NCI-H2227 treated with DMSO at 0.1 percent for 48 hours (cell line): ENCODE results near the gene VSTM2B.
"Not testable (repeated sequence)": the region's sequence is repeated elsewhere in the genome, so short reads cannot be mapped to it uniquely, and the experiment has no call there.

Source experiments
- DNase-seq: peaks from one replicate; lab custom pipeline; 2025; lab: John Stamatoyannopoulos, UW

VSTM2B gene

GRCh38 chr19:29525901-29526729, at the start of gene VSTM2B:
Gene VSTM2B, plus strand, starts transcription at chr19:29525994. Its CDS starts 590 bp downstream, at chr19:29526584.
- no peak for DNase-seq

DNA sequence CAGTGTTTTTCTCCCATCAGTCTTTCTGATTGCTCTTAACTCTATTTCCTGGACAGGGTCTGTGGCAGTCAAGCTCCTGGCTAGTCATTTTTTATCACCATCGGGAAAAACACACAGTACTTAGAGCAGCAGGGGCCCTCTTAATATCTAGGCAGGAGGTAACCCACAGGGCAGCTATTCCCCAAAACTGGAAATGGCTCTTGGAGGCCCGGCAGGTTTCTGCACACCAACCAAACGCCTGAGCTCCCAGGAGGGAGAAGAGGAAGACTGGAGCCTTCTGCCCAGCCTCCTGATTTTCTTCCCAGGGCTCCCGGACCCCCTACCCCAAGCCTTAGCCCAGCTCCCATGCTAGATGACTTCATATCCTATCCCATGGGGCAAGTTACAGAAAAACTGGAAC, 49.3 kb upstream of the VSTM2B start:
- DNase-seq = peak; percentile 72

- DNase-seq = no peak
Observed at GRCh38 chr19:29477831-29478577, 47.8 kb upstream of the VSTM2B start.

DNA sequence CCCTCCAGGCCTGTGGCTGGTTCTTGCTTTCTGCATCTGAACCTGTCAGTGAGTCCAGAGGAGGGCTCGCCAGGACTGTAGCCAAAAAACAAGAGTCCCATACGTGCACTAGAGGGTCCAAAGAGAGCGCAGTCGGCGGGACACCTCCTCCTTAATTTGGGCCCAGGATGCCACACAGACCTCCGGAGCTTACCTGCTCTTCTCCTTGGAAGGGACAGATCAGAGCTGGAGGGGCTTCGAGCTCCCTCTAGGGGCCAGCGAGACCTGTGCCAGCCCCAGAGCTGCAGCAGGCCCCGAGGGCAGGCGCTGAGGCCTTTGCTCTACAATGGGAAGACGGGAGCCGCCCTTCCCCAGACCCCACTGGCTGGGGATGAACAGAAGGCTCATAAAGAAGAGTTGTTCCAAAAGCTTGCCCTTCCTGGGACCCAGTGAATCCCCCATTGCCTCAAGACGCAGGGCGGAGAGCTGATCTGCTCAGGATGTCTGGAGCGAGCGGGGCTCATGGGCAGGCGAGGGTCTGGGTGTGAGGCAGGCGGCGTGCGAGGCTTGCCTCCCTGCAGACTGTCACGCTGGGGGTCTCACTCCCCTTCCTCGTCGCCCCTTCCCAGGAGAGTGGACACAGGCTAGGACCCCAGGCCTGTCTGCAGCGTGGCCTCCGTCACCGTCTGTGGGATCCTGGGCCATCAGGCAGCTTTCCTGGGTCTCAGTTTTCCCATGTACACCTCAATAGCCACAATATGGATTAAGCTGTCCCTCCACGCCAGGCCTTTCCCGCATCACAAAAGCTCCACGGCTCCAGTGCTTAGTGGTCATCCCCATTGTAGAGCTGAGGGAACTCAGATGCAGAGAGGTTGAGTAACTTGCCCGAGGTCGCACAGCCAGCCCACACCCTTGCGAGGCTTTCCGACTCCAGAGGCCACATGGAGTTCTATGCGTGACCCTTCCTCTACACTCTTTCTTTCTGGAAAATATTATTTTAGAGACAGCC, 46.9 kb upstream of the VSTM2B start:
- peak; percentile 27 for DNase-seq

GRCh38 chr19:29479941-29480340, 45.9 kb upstream of the VSTM2B start:
- DNase-seq = no peak

DNA sequence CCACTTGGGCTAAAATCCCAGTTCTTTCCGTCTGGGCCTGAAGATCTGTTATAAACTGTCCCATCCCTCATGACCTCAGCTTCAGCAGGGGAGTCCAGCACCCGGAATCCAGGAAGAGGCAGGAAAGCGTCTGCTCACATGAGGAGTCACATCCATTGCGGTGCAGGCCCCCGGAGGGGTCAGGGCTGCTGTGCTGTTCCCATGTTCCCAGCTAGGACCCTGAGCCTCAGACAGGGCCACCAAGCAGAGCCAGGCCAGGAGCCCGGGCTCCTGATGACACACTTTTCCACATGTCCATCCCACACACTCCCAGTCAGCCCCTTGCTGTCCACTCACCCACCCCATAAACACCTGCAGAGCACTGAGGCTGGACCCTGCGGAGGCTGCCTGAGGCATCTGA, 45.3 kb upstream of the VSTM2B start:
- no peak for DNase-seq

DNA sequence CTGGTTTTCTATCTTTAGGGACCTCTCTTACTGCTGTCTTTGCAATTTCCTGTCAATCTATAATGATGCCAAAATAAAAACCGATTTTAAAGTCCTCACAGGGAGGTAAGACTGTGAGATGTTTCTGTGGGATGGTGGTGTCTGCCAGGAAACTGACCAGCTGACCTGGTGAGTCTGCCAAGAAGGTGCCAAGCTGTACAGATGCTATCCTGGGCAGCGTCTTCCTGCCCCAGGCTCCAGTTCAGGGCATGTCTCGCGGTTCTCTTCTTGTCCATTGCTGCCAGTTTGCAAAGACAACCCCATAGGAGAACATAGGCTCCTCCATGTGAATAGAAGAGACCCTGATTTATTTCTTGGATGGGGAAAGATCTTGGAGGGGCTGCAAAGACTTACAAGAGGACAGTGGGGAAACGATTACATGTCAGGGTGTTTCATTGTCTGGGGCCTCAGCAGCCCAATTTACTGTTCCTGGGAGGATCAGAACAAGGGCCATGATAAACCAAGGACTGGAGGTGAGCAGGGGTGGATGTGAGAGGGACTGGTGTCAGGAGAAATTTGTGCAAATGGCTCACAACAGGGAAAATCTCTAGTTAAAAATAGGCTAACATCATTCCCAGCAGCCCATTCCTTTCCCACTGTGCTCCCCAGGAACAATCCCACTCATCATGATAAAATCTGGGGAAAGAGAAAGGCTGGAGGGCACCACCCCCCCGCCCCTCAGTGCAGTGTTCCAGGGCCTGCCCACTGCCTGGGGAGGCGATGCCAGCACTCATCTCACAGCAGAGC, 42.7 kb upstream of the VSTM2B start:
- DNase-seq = no peak

DNA sequence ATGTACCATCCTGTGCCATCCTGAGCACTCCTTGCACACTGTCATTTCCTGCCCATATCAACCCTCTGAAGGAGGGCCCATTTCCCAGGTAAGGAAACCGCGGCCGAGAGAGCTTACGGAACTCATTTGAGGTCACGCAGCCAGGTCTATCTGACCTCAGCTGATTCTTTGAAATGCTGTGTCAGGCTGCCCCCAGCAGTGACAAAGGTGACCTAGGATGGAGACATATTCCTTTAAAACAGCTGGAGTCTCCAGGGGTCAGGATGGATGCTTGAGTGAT, 42.2 kb upstream of the VSTM2B start:
- no peak for DNase-seq

DNA sequence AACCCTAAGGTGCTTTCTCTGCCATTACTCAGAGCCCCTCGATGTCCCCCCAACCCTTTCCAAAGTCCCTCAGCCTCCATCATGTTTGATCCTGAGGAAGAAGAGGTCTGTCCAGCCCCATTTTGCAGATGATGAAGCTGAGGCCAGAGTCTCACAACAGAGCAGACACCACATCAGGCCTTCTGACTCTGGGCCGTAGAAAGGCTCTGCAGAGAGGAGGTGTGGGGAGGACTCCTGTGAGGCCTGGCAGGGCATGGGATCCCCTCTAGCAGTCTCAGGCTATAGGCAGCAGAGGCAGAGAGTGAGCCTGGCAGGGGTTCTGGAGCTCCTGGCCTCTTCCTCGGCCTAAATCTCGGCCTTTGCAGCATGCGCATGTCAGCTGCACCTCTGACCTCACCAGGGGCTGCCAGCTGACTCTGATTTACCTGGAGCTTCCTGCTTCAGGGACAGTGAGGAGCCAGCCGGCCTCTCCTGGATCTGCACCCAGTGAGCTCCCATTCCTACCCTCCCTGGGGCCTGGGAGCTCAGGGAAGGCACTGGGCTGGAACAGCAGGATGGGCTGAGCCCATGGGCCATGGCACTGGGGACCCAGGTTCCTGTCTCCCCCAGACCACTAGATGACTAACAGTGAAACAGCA, 41.7 kb upstream of the VSTM2B start:
- DNase-seq = no peak

- DNase-seq = no peak
Observed at GRCh38 chr19:29484876-29485275, 40.9 kb upstream of the VSTM2B start.

DNA sequence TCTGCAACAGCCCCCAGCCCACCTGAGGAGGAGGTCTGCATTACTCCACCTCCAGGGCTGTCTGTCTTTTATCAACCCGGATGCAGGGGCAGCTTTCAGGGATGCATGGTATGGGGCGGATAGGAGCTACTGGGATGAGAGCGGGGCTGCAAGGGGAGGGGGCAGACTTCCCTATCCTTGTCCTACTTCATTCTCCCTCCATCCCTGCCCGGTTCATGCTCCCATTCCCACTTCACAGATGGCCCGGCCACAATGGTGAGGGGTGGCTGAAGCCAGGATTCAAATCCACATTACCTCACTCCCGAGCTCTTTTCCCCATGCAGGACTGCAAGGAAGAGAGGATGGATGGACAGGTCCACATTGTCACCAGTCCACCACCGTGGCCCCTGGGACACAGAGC, 40.5 kb upstream of the VSTM2B start:
- no peak for DNase-seq

- DNase-seq = not testable (repeated sequence)
Observed at GRCh38 chr19:29486961-29487360, 38.8 kb upstream of the VSTM2B start.

DNA sequence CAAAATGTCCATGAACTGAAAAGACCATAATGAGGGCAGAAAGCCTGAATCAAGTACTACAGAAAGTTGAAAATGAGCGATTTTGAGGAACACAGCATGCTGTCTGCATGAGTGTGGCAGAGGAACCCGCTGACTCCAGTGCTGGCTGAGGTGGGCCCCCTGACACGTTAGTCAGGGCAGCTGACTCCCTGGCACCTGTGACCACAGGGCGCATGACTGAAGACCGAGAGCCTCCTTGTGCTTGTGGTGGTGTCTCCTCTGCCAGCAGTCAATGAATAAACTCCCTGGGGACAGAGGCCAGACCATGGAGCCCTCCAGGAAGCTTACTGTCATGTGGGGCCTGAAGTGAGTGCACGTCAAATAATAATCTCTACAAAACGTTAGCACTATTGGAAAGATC, 38.4 kb upstream of the VSTM2B start:
- no peak for DNase-seq

GRCh38 chr19:29488316-29488715, 37.5 kb upstream of the VSTM2B start:
- no peak for DNase-seq

DNA sequence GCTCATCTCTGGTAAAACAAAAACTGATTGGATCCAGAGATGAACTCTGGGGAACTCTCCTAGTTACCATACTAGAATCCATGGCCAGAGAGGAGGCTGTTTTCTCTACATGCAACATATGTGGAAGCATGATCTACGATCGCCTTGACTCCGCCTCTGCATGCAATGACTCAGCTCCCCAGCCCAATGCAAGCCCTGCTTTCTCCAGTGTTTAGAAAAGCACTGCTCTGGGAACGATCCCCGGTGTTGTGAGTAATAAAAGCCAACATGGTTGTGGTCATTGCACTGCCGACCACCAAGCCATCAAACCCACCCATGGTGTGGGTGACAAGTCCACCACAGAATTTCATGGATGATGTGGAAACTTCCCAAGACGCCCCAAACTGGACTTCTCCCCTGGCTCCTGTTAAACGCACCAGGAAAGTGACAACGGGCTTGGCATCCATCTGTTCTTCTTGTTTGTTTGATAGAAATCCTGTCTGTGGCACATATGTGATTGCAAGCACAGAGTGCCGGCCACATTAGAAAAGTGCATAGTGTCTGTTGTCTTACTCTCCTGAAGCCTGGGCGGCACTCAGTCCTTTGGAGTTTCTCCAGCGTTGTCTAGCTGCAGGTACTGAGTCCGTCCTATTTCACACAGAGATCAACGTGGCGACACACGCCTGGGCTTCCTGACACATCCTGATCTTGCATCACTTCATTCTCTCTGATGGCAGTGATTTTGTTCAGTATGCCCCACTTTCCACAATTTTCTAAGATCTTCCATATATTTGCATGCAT, 36.4 kb upstream of the VSTM2B start:
- no peak for DNase-seq

GRCh38 chr19:29491491-29491890, 34.3 kb upstream of the VSTM2B start:
- no peak for DNase-seq

DNA sequence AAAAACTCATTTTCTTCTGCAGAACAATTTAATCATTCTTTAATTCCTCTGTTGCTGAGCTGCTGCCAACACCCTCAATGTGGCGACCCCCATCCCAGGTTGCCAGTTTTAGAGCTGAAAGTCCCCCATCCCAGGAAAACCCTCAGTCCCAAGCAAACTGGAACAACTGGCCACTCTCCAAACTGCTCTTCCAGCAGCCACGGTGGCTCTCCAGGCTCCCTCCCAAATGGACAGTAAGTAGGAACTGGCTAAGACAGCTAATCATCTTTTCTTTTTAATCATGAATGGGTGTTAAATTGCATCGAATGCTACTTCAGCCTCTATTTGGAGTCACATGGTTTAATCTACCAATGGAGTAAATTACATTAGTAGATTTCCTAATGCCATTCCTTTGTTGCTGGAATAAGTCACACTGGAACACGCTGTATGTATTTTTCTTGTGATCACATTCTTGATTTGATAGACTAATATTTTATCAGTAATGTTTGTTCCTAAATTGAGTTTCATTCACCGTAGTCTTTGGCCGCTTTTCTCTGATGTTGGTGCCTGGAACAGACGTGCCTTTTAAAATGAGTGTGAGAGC, 33.7 kb upstream of the VSTM2B start:
- no peak for DNase-seq

DNA sequence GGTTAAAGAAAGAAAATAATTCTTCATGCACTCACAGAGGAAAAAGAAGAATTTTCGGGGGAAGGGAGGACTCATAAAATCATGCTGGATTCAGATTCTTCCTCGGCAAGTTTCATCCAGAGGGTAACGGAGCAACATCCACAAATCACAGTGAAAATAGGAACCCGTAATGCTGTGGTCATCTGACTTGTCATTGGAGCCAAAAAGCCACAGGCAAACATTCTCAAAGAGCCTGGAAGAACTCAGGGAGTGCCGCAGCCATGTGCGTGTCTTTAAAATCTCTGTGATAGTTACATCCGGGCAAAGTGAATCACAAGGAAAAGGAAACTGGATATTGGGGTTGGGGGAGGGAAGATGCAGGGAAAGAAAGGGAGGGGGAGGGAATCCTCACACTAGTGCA, 33.0 kb upstream of the VSTM2B start:
- no peak for DNase-seq

GRCh38 chr19:29495091-29495490, 30.7 kb upstream of the VSTM2B start:
- DNase-seq = no peak

DNA sequence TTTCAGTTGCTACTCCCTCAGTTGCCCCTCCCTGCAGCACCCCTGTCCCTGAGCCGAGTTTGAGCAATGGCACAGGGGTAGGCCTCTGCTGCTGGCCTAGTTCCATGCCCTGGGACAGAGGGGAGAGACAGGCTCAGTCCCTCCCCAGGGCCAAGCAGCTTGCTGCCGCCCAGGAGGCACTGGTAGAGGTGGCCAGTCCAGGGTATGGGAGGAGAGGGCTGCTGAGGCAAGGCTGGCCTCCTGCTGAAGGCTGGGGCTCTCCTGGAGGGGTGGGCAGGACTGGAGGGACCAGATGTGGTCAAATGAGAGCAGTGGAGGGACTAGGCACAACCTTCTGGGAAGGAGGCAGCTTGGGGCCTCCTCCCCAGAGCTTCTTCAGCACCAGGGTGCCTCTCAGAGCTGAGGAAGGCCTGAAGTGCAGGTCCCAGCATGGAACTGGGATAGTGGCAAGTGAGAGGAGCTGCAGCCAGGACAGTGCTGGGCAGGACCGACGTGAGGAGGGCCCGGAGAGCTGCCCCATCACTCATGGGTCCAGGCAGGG, 29.8 kb upstream of the VSTM2B start:
- no peak for DNase-seq
